GM23338 (cell line): ENCODE measurements around the gene AGXT2. TPM values are rescaled to one million over a fixed set of nuclear protein-coding genes. Genes with fewer than 3 reads are reported as not detected.

Experiments used
- ATAC-seq: fragments of 200-7000 bp; cut with Tn5 transposase; 3 replicates; pipeline ENCODE4 v1.9.1; 2020
- DNase-seq: peaks from one replicate; pipeline ENCODE4 v3.0.0-alpha.2; 2015; ENCODE audit warnings: low spot score
- H2AFZ ChIP-seq: fragments of 200-600 bp; sonication (generic); 2 replicates; pipeline ENCODE4 v1.8.0; 2016; ENCODE audit warnings: antibody characterized with exemption, mild to moderate bottlenecking, moderate library complexity
- H3F3A ChIP-seq: fragments of 200-600 bp; sonication (generic); replicated peaks from 2 replicates; pipeline ENCODE4 v1.8.0; 2017; ENCODE audit warnings: antibody characterized with exemption, mixed run types, low read depth
- H3K27ac ChIP-seq: fragments of 200-600 bp; sonication (generic); 2 replicates; pipeline ENCODE4 v1.6.1; 2016; ENCODE audit warnings: low read depth
- H3K27me3 ChIP-seq: fragments of 200-600 bp; sonication (generic); 2 replicates; pipeline ENCODE4 v1.8.0; 2016; ENCODE audit warnings: mild to moderate bottlenecking, mixed run types, moderate library complexity; ENCODE audit not compliant: insufficient read depth
- H3K36me3 ChIP-seq: fragments of 200-600 bp; sonication (generic); 2 replicates; pipeline ENCODE4 v1.8.0; 2016; ENCODE audit warnings: mild to moderate bottlenecking; ENCODE audit not compliant: insufficient read depth
- H3K4me1 ChIP-seq: fragments of 200-600 bp; sonication (generic); 2 replicates; pipeline ENCODE4 v1.8.0; 2016; ENCODE audit warnings: mild to moderate bottlenecking, moderate library complexity; ENCODE audit not compliant: insufficient read depth
- H3K4me2 ChIP-seq: fragments of 200-600 bp; sonication (generic); 2 replicates; pipeline ENCODE4 v1.7.1; 2017; ENCODE audit warnings: mixed run types
- H3K4me3 ChIP-seq: fragments of 200-600 bp; sonication (generic); 2 replicates; pipeline ENCODE4 v1.6.1; 2016; ENCODE audit warnings: mixed run types
- H3K79me2 ChIP-seq: fragments of 200-600 bp; sonication (generic); replicated peaks from 2 replicates; pipeline ENCODE4 v1.8.0; 2017; ENCODE audit warnings: mild to moderate bottlenecking; ENCODE audit not compliant: insufficient read depth
- H3K9me2 ChIP-seq: fragments of 200-600 bp; sonication (generic); 2 replicates; pipeline ENCODE4 v1.8.0; 2017; ENCODE audit not compliant: insufficient read depth
- H4K20me1 ChIP-seq: fragments of 200-600 bp; sonication (generic); replicated peaks from 2 replicates; pipeline ENCODE4 v1.8.0; 2017; ENCODE audit warnings: mild to moderate bottlenecking; ENCODE audit not compliant: insufficient read depth
- H3K27ac Mint-ChIP-seq: 2 replicates; pipeline ENCODE4 v1.8.0; 2020; ENCODE audit warnings: inconsistent platforms, mild to moderate bottlenecking, moderate library complexity, mixed read lengths
- H3K27me3 Mint-ChIP-seq: 3 replicates; pipeline ENCODE4 v1.8.0; 2022; ENCODE audit warnings: low read depth, mild to moderate bottlenecking, moderate library complexity, mixed read lengths, inconsistent platforms; ENCODE audit not compliant: insufficient read depth, poor library complexity
- H3K36me3 Mint-ChIP-seq: 3 replicates; pipeline ENCODE4 v1.8.0; 2021; ENCODE audit warnings: low read depth, mild to moderate bottlenecking, inconsistent platforms, moderate library complexity, mixed read lengths
- H3K4me1 Mint-ChIP-seq: 3 replicates; pipeline ENCODE4 v1.8.0; 2020; ENCODE audit warnings: mild to moderate bottlenecking, inconsistent platforms, mixed read lengths
- H3K4me3 Mint-ChIP-seq: 3 replicates; pipeline ENCODE4 v1.8.0; 2021; ENCODE audit warnings: moderate library complexity, mild to moderate bottlenecking, inconsistent platforms, mixed read lengths
- H3K9me3 Mint-ChIP-seq: 3 replicates; pipeline ENCODE4 v1.8.0; 2020; ENCODE audit warnings: moderate library complexity, mild to moderate bottlenecking, inconsistent platforms, mixed read lengths
- EZH2 ChIP-seq: fragments of 200-600 bp; sonication (generic); IDR thresholded peaks from one replicate; pipeline ENCODE4 v1.8.0; 2017; ENCODE audit warnings: antibody characterized with exemption, mild to moderate bottlenecking, low read depth; ENCODE audit not compliant: unreplicated experiment
- EZH2phosphoT487 ChIP-seq: fragments of 200-600 bp; sonication (generic); IDR thresholded peaks from one replicate; pipeline ENCODE4 v1.8.1; 2018; ENCODE audit warnings: antibody characterized with exemption; ENCODE audit not compliant: unreplicated experiment
- JUNB ChIP-seq: IDR thresholded peaks from one replicate; pipeline ENCODE4 v1.6.1; 2016; ENCODE audit warnings: antibody characterized with exemption; ENCODE audit not compliant: unreplicated experiment
- NANOG ChIP-seq: IDR thresholded peaks from 2 replicates; pipeline ENCODE4 v1.6.1; 2016; ENCODE audit warnings: antibody characterized with exemption, borderline replicate concordance
- ZNF114 ChIP-seq: fragments of 250-450 bp; sonication (Bioruptor Pico); IDR thresholded peaks from 2 replicates; pipeline ENCODE4 v1.5.0; 2020; ENCODE audit warnings: mild to moderate bottlenecking, moderate library complexity
- ZNF331 ChIP-seq: fragments of 250-450 bp; sonication (Bioruptor Pico); IDR thresholded peaks from 2 replicates; pipeline ENCODE4 v1.5.0; 2020; ENCODE audit warnings: low read depth, mild to moderate bottlenecking, moderate library complexity
- polyA plus RNA-seq: library from polyadenylated mRNA; unstranded; fragments of >200 nt; fragmentation: Nextera tagmentation; extraction: Ambion mirVana; gene quantifications from 2 replicates; pipeline ENCODE4 v1.2.1, GENCODE V29; 2016
- total RNA-seq: library from RNA; depleted of rRNA; stranded (reverse); fragments of >200 nt; shearing (Covaris generic); gene quantifications from 2 replicates; pipeline ENCODE4 v1.2.3, GENCODE V29; 2014
- TF ChIP-seq, protein P1 (sequence below): fragments of 250-450 bp; sonication (Bioruptor Pico); IDR thresholded peaks from 2 replicates; pipeline ENCODE4 v1.5.0; 2020; ENCODE audit warnings: mild to moderate bottlenecking, moderate library complexity
- TF ChIP-seq, protein P2 (sequence below): IDR thresholded peaks from 2 replicates; pipeline ENCODE4 v1.6.1; 2016; ENCODE audit warnings: antibody characterized with exemption

AGXT2 gene
- total and polyA plus RNA-seq, 2 experiments from 2014 or later: not detected

DNA sequence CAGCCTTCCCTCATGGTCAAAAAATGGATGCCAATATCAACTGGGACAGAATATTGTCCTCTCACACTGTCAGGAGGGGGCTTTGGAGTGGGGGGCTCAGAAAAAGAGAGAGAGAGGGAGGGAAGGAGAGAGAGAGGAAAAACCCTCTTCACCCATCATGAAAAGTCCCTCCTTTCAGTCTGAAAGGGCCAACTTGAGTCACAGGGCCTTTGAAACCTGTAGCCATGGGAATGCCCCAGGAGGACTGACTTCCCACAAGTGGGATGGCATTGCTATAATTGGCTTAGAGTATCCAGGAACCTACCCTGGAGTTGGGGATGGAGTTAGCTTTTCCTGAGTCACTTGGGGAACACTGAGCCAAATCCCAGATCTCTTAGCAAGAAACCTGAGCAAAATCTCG, 77.2 kb downstream of the AGXT2 start (continued):
- TF ChIP-seq, protein P1, sequence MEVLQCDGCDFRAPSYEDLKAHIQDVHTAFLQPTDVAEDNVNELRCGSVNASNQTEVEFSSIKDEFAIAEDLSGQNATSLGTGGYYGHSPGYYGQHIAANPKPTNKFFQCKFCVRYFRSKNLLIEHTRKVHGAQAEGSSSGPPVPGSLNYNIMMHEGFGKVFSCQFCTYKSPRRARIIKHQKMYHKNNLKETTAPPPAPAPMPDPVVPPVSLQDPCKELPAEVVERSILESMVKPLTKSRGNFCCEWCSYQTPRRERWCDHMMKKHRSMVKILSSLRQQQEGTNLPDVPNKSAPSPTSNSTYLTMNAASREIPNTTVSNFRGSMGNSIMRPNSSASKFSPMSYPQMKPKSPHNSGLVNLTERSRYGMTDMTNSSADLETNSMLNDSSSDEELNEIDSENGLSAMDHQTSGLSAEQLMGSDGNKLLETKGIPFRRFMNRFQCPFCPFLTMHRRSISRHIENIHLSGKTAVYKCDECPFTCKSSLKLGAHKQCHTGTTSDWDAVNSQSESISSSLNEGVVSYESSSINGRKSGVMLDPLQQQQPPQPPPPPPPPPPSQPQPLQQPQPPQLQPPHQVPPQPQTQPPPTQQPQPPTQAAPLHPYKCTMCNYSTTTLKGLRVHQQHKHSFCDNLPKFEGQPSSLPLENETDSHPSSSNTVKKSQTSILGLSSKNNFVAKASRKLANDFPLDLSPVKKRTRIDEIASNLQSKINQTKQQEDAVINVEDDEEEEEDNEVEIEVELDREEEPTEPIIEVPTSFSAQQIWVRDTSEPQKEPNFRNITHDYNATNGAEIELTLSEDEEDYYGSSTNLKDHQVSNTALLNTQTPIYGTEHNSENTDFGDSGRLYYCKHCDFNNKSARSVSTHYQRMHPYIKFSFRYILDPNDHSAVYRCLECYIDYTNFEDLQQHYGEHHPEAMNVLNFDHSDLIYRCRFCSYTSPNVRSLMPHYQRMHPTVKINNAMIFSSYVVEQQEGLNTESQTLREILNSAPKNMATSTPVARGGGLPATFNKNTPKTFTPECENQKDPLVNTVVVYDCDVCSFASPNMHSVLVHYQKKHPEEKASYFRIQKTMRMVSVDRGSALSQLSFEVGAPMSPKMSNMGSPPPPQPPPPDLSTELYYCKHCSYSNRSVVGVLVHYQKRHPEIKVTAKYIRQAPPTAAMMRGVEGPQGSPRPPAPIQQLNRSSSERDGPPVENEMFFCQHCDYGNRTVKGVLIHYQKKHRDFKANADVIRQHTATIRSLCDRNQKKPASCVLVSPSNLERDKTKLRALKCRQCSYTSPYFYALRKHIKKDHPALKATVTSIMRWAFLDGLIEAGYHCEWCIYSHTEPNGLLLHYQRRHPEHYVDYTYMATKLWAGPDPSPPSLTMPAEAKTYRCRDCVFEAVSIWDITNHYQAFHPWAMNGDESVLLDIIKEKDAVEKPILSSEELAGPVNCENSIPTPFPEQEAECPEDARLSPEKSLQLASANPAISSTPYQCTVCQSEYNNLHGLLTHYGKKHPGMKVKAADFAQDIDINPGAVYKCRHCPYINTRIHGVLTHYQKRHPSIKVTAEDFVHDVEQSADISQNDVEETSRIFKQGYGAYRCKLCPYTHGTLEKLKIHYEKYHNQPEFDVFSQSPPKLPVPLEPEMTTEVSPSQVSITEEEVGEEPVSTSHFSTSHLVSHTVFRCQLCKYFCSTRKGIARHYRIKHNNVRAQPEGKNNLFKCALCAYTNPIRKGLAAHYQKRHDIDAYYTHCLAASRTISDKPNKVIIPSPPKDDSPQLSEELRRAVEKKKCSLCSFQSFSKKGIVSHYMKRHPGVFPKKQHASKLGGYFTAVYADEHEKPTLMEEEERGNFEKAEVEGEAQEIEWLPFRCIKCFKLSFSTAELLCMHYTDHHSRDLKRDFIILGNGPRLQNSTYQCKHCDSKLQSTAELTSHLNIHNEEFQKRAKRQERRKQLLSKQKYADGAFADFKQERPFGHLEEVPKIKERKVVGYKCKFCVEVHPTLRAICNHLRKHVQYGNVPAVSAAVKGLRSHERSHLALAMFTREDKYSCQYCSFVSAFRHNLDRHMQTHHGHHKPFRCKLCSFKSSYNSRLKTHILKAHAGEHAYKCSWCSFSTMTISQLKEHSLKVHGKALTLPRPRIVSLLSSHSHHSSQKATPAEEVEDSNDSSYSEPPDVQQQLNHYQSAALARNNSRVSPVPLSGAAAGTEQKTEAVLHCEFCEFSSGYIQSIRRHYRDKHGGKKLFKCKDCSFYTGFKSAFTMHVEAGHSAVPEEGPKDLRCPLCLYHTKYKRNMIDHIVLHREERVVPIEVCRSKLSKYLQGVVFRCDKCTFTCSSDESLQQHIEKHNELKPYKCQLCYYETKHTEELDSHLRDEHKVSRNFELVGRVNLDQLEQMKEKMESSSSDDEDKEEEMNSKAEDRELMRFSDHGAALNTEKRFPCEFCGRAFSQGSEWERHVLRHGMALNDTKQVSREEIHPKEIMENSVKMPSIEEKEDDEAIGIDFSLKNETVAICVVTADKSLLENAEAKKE (CRISPR knock-in tag): no peak
- TF ChIP-seq ZNF114 (CRISPR knock-in tag): no peak

DNA sequence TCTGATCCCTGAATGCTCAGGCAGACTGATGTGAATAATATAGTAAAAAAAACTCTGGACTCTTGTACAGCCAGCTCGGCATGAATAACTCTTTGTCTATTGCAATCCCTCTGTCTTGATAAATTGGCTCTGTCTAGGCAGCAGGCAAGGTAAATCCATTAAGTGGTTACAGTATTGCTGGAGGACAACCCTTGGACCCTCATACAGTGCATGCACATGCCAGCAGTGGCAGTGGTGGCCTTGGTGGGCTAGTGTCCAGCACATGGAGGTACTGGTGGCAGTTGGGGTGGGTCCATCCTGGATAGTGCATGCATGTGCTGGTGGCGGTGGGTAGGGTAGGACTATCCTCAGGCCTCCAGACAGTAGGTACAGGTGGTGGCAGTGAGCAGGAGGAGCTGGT, 79.5 kb downstream of the AGXT2 start:
- Histone ChIP-seq H3K4me1 (no peaks in the 10 kb centered on the region), H3K27me3 (no peaks in the 10 kb centered on the region), H3K79me2 (no peaks in the 10 kb centered on the region), H3K4me3 (no peak overlapping the region), H2AFZ (no peak overlapping the region), H3K9me2 (peaks cover 3% of the 10 kb centered on the region; the same call in 1 of the 2 replicates), H3K4me2 (no peak overlapping the region), H3K27ac (no peak overlapping the region), H4K20me1 (no peaks in the 10 kb centered on the region), H3F3A (no peaks in the 10 kb centered on the region), H3K36me3 (no peaks in the 10 kb centered on the region)
- no peak overlapping the region for H3K27ac Mint-ChIP-seq
- ATAC-seq: no peak
- peaks cover 23% of the 10 kb centered on the region for H3K36me3 Mint-ChIP-seq
- no peak for DNase-seq
- H3K4me3 Mint-ChIP-seq: no peak overlapping the region
- H3K9me3 Mint-ChIP-seq: peaks cover 18% of the 10 kb centered on the region
- no peaks in the 10 kb centered on the region for H3K27me3 Mint-ChIP-seq
- H3K4me1 Mint-ChIP-seq: no peaks in the 10 kb centered on the region
- TF ChIP-seq JUNB (no peak), EZH2phosphoT487 (no peak), ZNF114 (CRISPR knock-in tag) (no peak), NANOG (no peak), ZNF331 (CRISPR knock-in tag) (no peak), EZH2 (no peak)
- TF ChIP-seq, protein P1 (CRISPR knock-in tag): no peak
- TF ChIP-seq, protein P2, sequence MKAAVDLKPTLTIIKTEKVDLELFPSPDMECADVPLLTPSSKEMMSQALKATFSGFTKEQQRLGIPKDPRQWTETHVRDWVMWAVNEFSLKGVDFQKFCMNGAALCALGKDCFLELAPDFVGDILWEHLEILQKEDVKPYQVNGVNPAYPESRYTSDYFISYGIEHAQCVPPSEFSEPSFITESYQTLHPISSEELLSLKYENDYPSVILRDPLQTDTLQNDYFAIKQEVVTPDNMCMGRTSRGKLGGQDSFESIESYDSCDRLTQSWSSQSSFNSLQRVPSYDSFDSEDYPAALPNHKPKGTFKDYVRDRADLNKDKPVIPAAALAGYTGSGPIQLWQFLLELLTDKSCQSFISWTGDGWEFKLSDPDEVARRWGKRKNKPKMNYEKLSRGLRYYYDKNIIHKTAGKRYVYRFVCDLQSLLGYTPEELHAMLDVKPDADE: no peak
